ENCODE data around the gene IQSEC1. TPM values are rescaled to one million over a fixed set of nuclear protein-coding genes. Genes with fewer than 3 reads are reported as not detected.

The IQSEC1 gene
- polyA plus RNA-seq, 1 donor (not counting 4 experiments of a cell fraction or from before 2014, with no cell fraction given) = 2.8 TPM

DNA sequence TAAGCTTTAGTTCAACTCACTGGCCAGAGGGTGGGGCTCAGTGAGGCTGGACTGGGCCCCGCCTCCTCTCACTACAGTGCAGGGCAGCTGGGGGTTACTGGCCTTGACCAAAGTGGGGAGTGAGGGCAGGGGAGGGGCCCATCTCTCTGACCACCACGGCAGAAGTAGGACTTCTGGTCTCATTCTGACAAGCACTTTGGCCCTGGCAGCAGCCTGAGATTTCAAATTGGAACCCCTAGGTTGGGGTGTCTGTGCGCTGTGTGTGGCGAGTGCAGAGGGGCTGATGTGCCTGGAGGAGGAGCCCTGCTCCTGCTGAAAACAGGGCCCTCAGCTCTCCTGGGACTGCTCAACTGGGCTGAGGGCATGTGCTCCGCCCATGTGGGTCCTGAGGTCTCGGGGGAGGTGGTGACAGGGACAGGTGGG lies 171.6 kb downstream of the IQSEC1 start:
- no peak overlapping the region for H3K4me2 ChIP-seq (ENCODE audit: control insufficient read depth, extremely low read depth, insufficient read depth, low read depth, low read length)

DNA sequence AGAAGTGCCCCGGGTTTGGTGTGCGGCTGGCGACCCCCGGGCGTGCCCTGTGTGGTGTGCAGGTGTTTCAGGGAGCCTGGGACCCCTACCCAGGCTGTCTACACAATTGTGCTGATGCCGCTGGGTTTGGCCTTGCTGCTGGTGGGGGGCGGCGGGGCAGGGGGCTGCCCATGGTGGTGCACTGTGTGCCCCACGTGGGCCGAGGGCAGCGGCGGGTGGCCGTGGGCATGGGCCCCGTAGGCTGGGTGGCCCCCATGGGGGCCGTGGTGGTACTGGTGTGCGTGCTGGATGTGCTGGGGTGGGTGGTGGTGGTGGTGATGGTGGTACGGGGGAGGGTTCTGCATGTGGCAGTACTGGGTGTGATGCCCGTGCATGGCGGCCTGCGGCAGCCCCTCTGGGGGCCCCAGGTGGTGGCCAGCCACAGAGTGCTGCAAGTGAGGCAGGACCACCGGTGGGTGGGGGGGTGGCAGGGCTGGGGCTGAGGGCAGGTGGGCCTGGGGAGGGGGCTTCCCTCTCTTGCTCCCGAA lies 172.3 kb downstream of the IQSEC1 start:
- Histone ChIP-seq H3K9me3 (ENCODE audit: control insufficient read depth, low read depth, low read length) (no peaks in the 10 kb centered on the region), H3K4me1 (ENCODE audit: control insufficient read depth, extremely low read depth, insufficient read depth, low read length) (peaks cover 12% of the 10 kb centered on the region), H3K4me3 (ENCODE audit: control insufficient read depth in 2 of 3, extremely low read depth in 1 of 3, insufficient read depth in 2 of 3, low read depth in 1 of 3, low read length in 3 of 3) (no peak overlapping the region), H4K20me1 (ENCODE audit: control insufficient read depth, extremely low read depth, insufficient read depth, low read length) (no peaks in the 10 kb centered on the region), H3K79me2 (ENCODE audit: control insufficient read depth, insufficient read depth, low read length) (no peaks in the 10 kb centered on the region), H3K9ac (ENCODE audit: control insufficient read depth, extremely low read depth, insufficient read depth, low read length) (no peak overlapping the region), H3K27me3 (ENCODE audit: control insufficient read depth, extremely low read depth, insufficient read depth, low read length) (no peaks in the 10 kb centered on the region), H3K9me1 (ENCODE audit: control insufficient read depth, extremely low read depth, insufficient read depth, low read length) (no peaks in the 10 kb centered on the region), H2AFZ (ENCODE audit: control insufficient read depth, low read length) (no peak overlapping the region), H3K27ac (ENCODE audit: control insufficient read depth, insufficient read depth, low read length) (no peak overlapping the region), H3K4me2 (ENCODE audit: control insufficient read depth, extremely low read depth, insufficient read depth, low read depth, low read length) (no peak overlapping the region), H3K36me3 (ENCODE audit: control insufficient read depth in 2 of 2, extremely low read depth in 1 of 2, insufficient read depth in 2 of 2, low read length in 2 of 2) (peaks cover 3 to 12% of the 10 kb centered on the region in 2 experiments)
- dilution Hi-C loops (cut with MboI; ENCODE audit: extremely low pct_ligation_motif_present, low sequenced_read_pairs) = no loop called here
- FAIRE-seq = no peak
- no peak for DNase-seq (ENCODE audit: low read depth, low spot score)
- no peak for TF ChIP-seq EZH2 (IDR thresholded peaks at IDR 0.05; ENCODE audit: low read length)

More for the DNA sequence above, 171.6 kb downstream of the IQSEC1 start:
- H3K4me1 ChIP-seq (ENCODE audit: control insufficient read depth, extremely low read depth, insufficient read depth, low read length) = peaks cover 12% of the 10 kb centered on the region
- H3K36me3 ChIP-seq (ENCODE audit: control insufficient read depth in 2 of 2, extremely low read depth in 1 of 2, insufficient read depth in 2 of 2, low read length in 2 of 2) = peaks cover 3 to 12% of the 10 kb centered on the region in 2 experiments
- dilution Hi-C loops (cut with MboI; ENCODE audit: extremely low pct_ligation_motif_present, low sequenced_read_pairs) = no loop called here
- H4K20me1 ChIP-seq (ENCODE audit: control insufficient read depth, extremely low read depth, insufficient read depth, low read length) = no peaks in the 10 kb centered on the region
- H2AFZ ChIP-seq (ENCODE audit: control insufficient read depth, low read length) = no peak overlapping the region
- TF ChIP-seq, protein P1, sequence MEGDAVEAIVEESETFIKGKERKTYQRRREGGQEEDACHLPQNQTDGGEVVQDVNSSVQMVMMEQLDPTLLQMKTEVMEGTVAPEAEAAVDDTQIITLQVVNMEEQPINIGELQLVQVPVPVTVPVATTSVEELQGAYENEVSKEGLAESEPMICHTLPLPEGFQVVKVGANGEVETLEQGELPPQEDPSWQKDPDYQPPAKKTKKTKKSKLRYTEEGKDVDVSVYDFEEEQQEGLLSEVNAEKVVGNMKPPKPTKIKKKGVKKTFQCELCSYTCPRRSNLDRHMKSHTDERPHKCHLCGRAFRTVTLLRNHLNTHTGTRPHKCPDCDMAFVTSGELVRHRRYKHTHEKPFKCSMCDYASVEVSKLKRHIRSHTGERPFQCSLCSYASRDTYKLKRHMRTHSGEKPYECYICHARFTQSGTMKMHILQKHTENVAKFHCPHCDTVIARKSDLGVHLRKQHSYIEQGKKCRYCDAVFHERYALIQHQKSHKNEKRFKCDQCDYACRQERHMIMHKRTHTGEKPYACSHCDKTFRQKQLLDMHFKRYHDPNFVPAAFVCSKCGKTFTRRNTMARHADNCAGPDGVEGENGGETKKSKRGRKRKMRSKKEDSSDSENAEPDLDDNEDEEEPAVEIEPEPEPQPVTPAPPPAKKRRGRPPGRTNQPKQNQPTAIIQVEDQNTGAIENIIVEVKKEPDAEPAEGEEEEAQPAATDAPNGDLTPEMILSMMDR (optimal IDR thresholded peaks at IDR 0.05 in 1 of 3, IDR thresholded peaks at IDR 0.05 in 1 of 3, conservative IDR thresholded peaks at IDR 0.05 in 1 of 3; ENCODE audit: extremely low read depth in 1 of 3, insufficient read depth in 2 of 3, low read length in 3 of 3) = peak in 1 of 3 experiments; percentile 11
- TF ChIP-seq EZH2 (IDR thresholded peaks at IDR 0.05; ENCODE audit: low read length) = no peak
- no peaks in the 10 kb centered on the region for H3K79me2 ChIP-seq (ENCODE audit: control insufficient read depth, insufficient read depth, low read length)
- H3K9ac ChIP-seq (ENCODE audit: control insufficient read depth, extremely low read depth, insufficient read depth, low read length) = no peak overlapping the region
- no peaks in the 10 kb centered on the region for H3K27me3 ChIP-seq (ENCODE audit: control insufficient read depth, extremely low read depth, insufficient read depth, low read length)
- no peak for DNase-seq (ENCODE audit: low read depth, low spot score)
- no peaks in the 10 kb centered on the region for H3K9me3 ChIP-seq (ENCODE audit: control insufficient read depth, low read depth, low read length)
- no peak for FAIRE-seq
- H3K27ac ChIP-seq (ENCODE audit: control insufficient read depth, insufficient read depth, low read length) = no peak overlapping the region
- no peaks in the 10 kb centered on the region for H3K9me1 ChIP-seq (ENCODE audit: control insufficient read depth, extremely low read depth, insufficient read depth, low read length)
- no peak overlapping the region for H3K4me3 ChIP-seq (ENCODE audit: control insufficient read depth in 2 of 3, extremely low read depth in 1 of 3, insufficient read depth in 2 of 3, low read depth in 1 of 3, low read length in 3 of 3)
